ENCODE measurements around the gene IGF2BP2.
"Not testable (repeated sequence)": the region's sequence is repeated elsewhere in the genome, so short reads cannot be mapped to it uniquely, and the experiment has no call there.

IGF2BP2 gene

DNA sequence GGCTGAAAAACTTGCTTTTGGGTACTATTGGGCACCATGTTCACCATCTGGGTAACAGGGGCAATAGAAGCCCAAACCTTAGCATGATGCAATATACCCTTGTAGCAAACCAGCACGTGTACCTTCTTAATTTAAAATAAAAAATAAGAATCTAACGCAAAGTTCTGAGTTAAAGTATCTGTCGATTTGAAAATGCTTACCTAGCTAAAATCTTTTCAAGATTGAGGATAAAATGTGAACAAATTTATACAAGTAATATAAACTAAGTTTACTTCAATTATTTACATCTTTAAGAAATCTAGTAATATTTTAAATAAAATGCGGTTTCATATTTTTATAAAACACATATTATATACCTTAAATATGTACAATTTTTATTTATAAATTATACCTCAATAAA is 38.1 kb upstream of the IGF2BP2 start:
- Histone ChIP-seq H3K27ac (no peak overlapping the region), H3K4me3 (no peak overlapping the region)
- TF ChIP-seq, protein P1, sequence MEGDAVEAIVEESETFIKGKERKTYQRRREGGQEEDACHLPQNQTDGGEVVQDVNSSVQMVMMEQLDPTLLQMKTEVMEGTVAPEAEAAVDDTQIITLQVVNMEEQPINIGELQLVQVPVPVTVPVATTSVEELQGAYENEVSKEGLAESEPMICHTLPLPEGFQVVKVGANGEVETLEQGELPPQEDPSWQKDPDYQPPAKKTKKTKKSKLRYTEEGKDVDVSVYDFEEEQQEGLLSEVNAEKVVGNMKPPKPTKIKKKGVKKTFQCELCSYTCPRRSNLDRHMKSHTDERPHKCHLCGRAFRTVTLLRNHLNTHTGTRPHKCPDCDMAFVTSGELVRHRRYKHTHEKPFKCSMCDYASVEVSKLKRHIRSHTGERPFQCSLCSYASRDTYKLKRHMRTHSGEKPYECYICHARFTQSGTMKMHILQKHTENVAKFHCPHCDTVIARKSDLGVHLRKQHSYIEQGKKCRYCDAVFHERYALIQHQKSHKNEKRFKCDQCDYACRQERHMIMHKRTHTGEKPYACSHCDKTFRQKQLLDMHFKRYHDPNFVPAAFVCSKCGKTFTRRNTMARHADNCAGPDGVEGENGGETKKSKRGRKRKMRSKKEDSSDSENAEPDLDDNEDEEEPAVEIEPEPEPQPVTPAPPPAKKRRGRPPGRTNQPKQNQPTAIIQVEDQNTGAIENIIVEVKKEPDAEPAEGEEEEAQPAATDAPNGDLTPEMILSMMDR (IDR thresholded peaks at IDR 0.05) = no peak
- DNase-seq (ENCODE audit: low spot score) = no peak

DNA sequence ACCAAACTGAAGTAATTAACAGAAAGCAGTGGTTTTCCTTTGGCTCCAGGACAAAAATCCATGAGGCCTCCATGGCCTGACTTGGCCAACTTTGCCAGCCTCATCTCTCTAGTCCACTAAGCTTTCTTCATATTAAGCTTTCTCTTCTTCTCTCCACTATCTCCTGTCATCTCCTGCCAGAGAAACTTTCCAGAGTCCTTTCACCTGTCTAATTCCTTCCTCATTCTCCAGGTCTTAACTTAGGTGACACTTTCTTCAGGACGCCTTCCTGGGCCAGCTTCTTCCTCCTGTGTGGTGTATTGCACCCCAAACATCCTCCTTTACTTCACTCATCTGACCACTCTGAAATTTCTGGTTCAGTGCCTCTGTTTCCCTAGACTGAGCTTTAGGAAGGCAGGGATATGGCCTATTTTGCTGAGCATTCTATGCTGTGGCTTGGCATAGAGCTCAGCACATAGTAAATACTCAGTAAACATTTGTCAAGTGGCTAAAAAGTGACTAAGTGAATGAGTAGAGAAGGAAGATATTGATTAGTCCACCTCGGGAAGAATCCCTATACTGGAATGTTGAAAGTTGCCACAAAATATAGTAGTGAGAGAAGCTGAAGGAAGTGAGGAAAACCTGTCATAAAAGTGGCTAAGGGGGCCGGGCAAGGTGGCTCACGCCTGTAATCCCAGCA is 34.6 kb upstream of the IGF2BP2 start:
- no peak for DNase-seq (ENCODE audit: low spot score)
- H3K27ac ChIP-seq = no peak overlapping the region
- no peak overlapping the region for H3K4me3 ChIP-seq
- TF ChIP-seq, protein P1 (IDR thresholded peaks at IDR 0.05) = no peak

DNA sequence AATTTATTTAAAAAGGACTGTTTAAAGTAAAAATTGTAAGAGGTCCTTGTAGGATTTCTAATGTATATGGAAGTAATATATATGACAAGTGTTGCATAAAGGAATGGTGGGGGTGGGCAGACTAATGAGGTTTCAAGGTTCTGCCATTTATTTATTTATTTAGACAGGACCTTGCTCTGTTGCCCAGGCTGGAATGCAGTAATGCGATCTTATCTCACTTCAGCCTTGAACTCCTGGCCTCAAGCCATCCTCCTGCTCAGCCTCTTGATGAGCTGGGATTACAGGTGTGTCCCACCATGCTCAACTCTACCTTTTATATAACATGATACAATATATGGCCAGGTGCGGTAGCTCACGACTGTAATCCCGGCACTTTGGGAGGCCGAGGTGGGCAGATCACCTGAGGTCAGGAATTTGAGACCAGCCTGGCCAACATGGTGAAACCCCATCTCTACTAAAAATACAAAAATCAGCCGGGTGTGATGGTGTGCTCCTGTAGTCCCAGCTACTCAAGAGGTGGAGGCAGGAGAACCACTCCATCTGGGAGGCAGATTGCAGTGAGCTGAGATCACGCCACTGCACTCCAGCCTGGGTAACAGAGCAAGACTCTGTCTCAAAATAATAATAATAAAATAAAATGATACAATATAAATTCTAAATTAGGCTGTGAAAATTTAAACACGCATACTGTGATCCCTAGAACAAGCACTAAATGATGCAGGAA is 33.8 kb upstream of the IGF2BP2 start:
- TF ChIP-seq, protein P1 (IDR thresholded peaks at IDR 0.05) = no peak
- DNase-seq (ENCODE audit: low spot score) = no peak
- Histone ChIP-seq H3K27ac (no peak overlapping the region), H3K4me3 (no peak overlapping the region)

DNA sequence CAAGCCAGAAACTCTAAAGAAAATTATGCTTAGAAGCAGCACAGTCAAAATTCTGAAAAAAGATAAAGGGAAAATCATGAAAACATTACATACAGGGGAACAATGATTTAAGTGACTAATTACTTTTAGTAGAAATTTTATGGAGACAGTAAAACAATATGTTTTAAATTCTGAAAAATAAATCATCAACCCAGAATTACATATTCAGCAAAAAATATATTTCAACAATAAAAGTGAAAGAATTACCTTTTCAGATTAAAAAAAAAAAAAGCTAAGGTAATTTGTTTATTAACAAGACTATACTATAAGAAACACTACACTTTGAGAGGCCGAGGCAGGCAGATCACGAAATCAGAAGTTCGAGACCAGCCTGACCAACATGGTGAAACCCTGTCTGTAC is 32.4 kb upstream of the IGF2BP2 start:
- no peak for DNase-seq (ENCODE audit: low spot score)
- Histone ChIP-seq H3K27ac (no peak overlapping the region), H3K4me3 (no peak overlapping the region)
- TF ChIP-seq, protein P1 (IDR thresholded peaks at IDR 0.05) = no peak

DNA sequence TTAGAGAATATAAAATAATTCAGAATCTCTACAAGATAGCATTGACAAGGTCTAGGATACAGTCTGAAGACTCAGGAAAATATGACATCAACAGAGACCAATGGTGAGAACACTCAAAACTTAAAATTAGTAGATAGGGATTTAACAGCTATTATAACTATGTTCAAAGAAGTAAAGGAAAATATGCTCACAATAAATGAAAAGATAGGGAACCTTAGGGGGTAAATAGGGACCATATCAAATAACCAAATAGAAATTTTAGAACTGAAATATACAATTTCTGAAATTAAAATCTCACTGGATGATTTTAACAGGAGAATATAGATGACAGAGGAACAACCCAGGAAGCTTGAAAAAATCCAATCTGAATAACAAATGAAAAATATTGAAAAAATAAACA is 31.8 kb upstream of the IGF2BP2 start:
- TF ChIP-seq, protein P1 (IDR thresholded peaks at IDR 0.05) = no peak
- DNase-seq (ENCODE audit: low spot score) = no peak
- H3K27ac ChIP-seq = no peak overlapping the region
- H3K4me3 ChIP-seq = no peak overlapping the region

DNA sequence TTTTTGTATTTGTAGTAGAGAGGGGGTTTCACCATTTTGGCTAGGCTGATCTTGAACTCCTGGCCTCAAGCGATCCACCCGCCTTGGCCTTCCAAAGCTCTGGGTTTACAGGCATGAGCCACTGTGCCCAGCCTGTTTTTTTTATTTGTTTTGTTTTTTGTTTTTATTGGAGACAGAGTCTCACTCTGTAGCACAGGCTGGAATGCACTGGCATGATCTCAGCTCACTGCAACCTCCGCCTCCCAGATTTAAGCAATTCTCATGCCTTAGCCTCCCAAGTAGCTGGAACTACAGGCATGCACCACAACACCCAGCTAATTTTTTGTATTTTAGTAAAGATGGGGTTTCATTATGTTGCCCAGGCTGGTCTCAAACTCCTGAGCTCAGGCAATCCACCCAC is 28.9 kb upstream of the IGF2BP2 start:
- H3K4me3 ChIP-seq; H3K27ac ChIP-seq; DNase-seq (ENCODE audit: low spot score): not testable (repeated sequence)

DNA sequence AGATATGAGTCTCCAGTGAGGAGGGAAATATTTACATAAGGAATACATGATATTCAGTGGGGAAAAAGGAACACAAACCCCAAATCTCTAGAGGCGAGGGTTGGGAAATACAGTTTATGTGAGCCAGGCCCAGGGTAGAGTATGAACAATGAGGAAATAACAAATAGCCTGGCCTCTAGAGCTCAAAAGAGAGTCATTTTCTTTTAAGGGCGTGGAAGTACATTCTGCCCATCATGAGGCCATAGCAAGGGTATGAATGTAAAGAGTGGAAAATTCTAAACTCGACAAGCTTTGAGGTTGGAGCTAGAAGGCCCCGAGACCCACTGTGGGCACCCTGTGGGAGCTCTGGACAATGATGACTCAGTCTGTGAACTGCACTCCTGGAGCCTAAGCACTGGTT is 27.8 kb upstream of the IGF2BP2 start:
- Histone ChIP-seq H3K4me3 (no peak overlapping the region), H3K27ac (no peak overlapping the region)
- DNase-seq (ENCODE audit: low spot score) = no peak
- TF ChIP-seq, protein P1 (IDR thresholded peaks at IDR 0.05) = no peak

All from coronary artery (tissue), 2 donors.